Common myeloid progenitor, CD34-positive (primary cell): ENCODE data around the gene PMIS2.

ENCODE experiments used
- CTCF ChIA-PET: fragments of 350-600 bp; sonication (Branson Sonifier 250); formaldehyde crosslinking; loops from one replicate; lab custom pipeline; 2021; ENCODE audit warnings: antibody characterized with exemption; lab: Charles Lee
- POLR2A ChIA-PET: fragments of 350-600 bp; sonication (Branson Sonifier 250); formaldehyde crosslinking; loops from one replicate; lab custom pipeline; 2021; ENCODE audit warnings: antibody characterized with exemption; lab: Charles Lee
- DNase-seq, 3 donors: peaks; one replicate each; pipeline versions ENCODE4 v3.0.0 to v3.0.0-alpha.2; 2013
- H3K27ac ChIP-seq, 2 experiments: 1 replicate in 1 of 2; 2 replicates in 1 of 2; pipeline ENCODE4 v1.7.0; 2013; ENCODE audit warnings: inconsistent platforms in 2 of 2, low read length in 2 of 2, mild to moderate bottlenecking in 2 of 2, low read depth in 1 of 2, moderate library complexity in 1 of 2; ENCODE audit not compliant: severe bottlenecking in 2 of 2, insufficient read depth in 1 of 2, poor library complexity in 1 of 2
- H3K27me3 ChIP-seq, 5 experiments: replicated peaks in 2 of 5; 1 replicate in 3 of 5; 2 replicates in 2 of 5; pipeline versions ENCODE4 v1.6.1 to v1.7.0; 2013; ENCODE audit warnings: low read length in 4 of 5, mild to moderate bottlenecking in 2 of 5, moderate library complexity in 2 of 5, inconsistent platforms in 1 of 5; ENCODE audit not compliant: insufficient read depth in 5 of 5, control insufficient read depth in 4 of 5
- H3K36me3 ChIP-seq, 4 experiments: 1 replicate in 2 of 4; 2 replicates in 2 of 4; pipeline versions ENCODE4 v1.6.1 to v1.7.0; 2013; ENCODE audit warnings: low read length in 3 of 4, control low read depth in 1 of 4, mild to moderate bottlenecking in 1 of 4; ENCODE audit not compliant: control insufficient read depth in 4 of 4, insufficient read depth in 4 of 4
- H3K4me1 ChIP-seq, 4 experiments: 1 replicate in 3 of 4; 2 replicates in 1 of 4; pipeline versions ENCODE4 v1.6.1 to v1.7.1; 2013; ENCODE audit warnings: low read length in 3 of 4, mild to moderate bottlenecking in 3 of 4, control low read depth in 1 of 4, inconsistent platforms in 1 of 4, moderate library complexity in 1 of 4; ENCODE audit not compliant: control insufficient read depth in 4 of 4, insufficient read depth in 4 of 4; ENCODE audit errors: control extremely low read depth in 1 of 4
- H3K4me3 ChIP-seq, 7 experiments: 1 replicate in 4 of 7; 2 replicates in 3 of 7; pipeline versions ENCODE4 v1.5.1 to v1.7.0; 2013; ENCODE audit warnings: mild to moderate bottlenecking in 7 of 7, low read length in 6 of 7, moderate library complexity in 6 of 7, inconsistent platforms in 2 of 7, low read depth in 2 of 7, control low read depth in 1 of 7; ENCODE audit not compliant: insufficient read depth in 4 of 7, control insufficient read depth in 1 of 7; ENCODE audit errors: extremely low read depth in 1 of 7
- H3K9me3 ChIP-seq, 5 experiments: 1 replicate in 4 of 5; 2 replicates in 1 of 5; pipeline versions ENCODE4 v1.6.1 to v1.7.1; 2013; ENCODE audit warnings: low read length in 4 of 5, mild to moderate bottlenecking in 2 of 5, inconsistent platforms in 1 of 5, low read depth in 1 of 5, moderate library complexity in 1 of 5; ENCODE audit not compliant: control insufficient read depth in 4 of 5, insufficient read depth in 2 of 5; ENCODE audit errors: control extremely low read depth in 1 of 5
- WGBS: methylation state at CpG from one replicate; pipeline ENCODE4 v1.1.5; 2013; ENCODE audit not compliant: insufficient coverage; 5-methylcytosine and 5-hydroxymethylcytosine counted together

The PMIS2 gene

GRCh38 chr19:35560677-35561076 is 25.3 kb upstream of the PMIS2 start:
- DNase-seq, result no peak
- ChIA-PET POLR2A (no interaction called here), CTCF (no interaction called here)
- H3K4me1 ChIP-seq, result peaks cover 0 to 14% (median 9%) of the 10 kb centered on the region in 4 experiments
- H3K27me3 ChIP-seq, result peaks cover 0 to 66% (median 25%) of the 10 kb centered on the region in 5 experiments
- H3K4me3 ChIP-seq, result no peak overlapping the region
- 75% methylated on average over 6 of the region's 6 CpGs for WGBS
- no peaks in the 10 kb centered on the region for H3K9me3 ChIP-seq
- H3K27ac ChIP-seq, result no peak overlapping the region
- H3K36me3 ChIP-seq, result no peaks in the 10 kb centered on the region

GRCh38 chr19:35561436-35561835 is 24.5 kb upstream of the PMIS2 start:
- H3K27me3 ChIP-seq, result peaks cover 0 to 66% (median 22%) of the 10 kb centered on the region in 5 experiments
- H3K4me1 ChIP-seq, result peaks cover 0 to 14% (median 9%) of the 10 kb centered on the region in 4 experiments
- no peak overlapping the region for H3K4me3 ChIP-seq
- CTCF ChIA-PET, result no interaction called here
- no peaks in the 10 kb centered on the region for H3K9me3 ChIP-seq
- no peak overlapping the region for H3K27ac ChIP-seq
- 92% methylated on average over 6 of the region's 6 CpGs for WGBS
- no peak for DNase-seq
- no peaks in the 10 kb centered on the region for H3K36me3 ChIP-seq
- POLR2A ChIA-PET, result no interaction called here

- DNase-seq, result no peak
- H3K36me3 ChIP-seq, result no peaks in the 10 kb centered on the region
- ChIA-PET CTCF (interaction anchor here (4.6 kb wide), 1 partner anchor 13 kb away, joined by 19 read pairs; no protein-coding TSS in a partner anchor), POLR2A (interaction anchor here (0.6 kb wide), 1 partner anchor 308 kb away, joined by 4 read pairs; no protein-coding TSS in a partner anchor)
- H3K27ac ChIP-seq, result no peak overlapping the region
- H3K27me3 ChIP-seq, result peaks cover 0 to 58% (median 18%) of the 10 kb centered on the region in 5 experiments
- WGBS, result 66% methylated on average over 17 of the region's 17 CpGs
- peaks cover 0 to 12% (median 8%) of the 10 kb centered on the region in 4 experiments for H3K4me1 ChIP-seq
- H3K9me3 ChIP-seq, result no peaks in the 10 kb centered on the region
- no peak overlapping the region for H3K4me3 ChIP-seq
Observed at GRCh38 chr19:35562336-35562735, 23.6 kb upstream of the PMIS2 start.

- 79% methylated on average over 2 of the region's 2 CpGs for WGBS
- H3K27ac ChIP-seq, result no peak overlapping the region
- H3K36me3 ChIP-seq, result no peaks in the 10 kb centered on the region
- H3K4me3 ChIP-seq, result no peak overlapping the region
- CTCF ChIA-PET, result interaction anchor here (0.6 to 4.6 kb wide), 2 partner anchors 14 to 435 kb away, joined by 3 to 19 read pairs; no protein-coding TSS in a partner anchor
- H3K4me1 ChIP-seq, result peaks cover 0 to 9% (median 6%) of the 10 kb centered on the region in 4 experiments
- POLR2A ChIA-PET, result interaction anchor here (0.6 kb wide), 1 partner anchor 307 kb away, joined by 4 read pairs; no protein-coding TSS in a partner anchor
- H3K27me3 ChIP-seq, result peaks cover 0 to 55% (median 18%) of the 10 kb centered on the region in 5 experiments
- no peak for DNase-seq
- H3K9me3 ChIP-seq, result no peaks in the 10 kb centered on the region
Observed at GRCh38 chr19:35562776-35563175, 23.2 kb upstream of the PMIS2 start.

- Histone ChIP-seq H3K27me3 (peaks cover 0 to 50% (median 16%) of the 10 kb centered on the region in 5 experiments), H3K27ac (no peak within 1 kb of the TSS), H3K4me1 (peaks cover 0 to 3% (median 1%) of the 10 kb centered on the region in 4 experiments), H3K4me3 (no peak within 1 kb of the TSS), H3K36me3 (no peaks in the 10 kb centered on the region), H3K9me3 (no peaks in the 10 kb centered on the region)
- WGBS, result 79% methylated on average over 7 of the region's 15 CpGs
- ChIA-PET CTCF (interaction anchor here (0.6 to 4.6 kb wide), 2 partner anchors 14 to 435 kb away, joined by 3 to 19 read pairs; no protein-coding TSS in a partner anchor), POLR2A (no interaction called here)
- DNase-seq, result no peak
Observed at GRCh38 chr19:35563207-35563829, 22.7 kb upstream of the PMIS2 start, which contains the start of gene ATP4A. ATP4A (minus strand) TSS chr19:35563658; CDS start chr19:35563629, 29 bp downstream.

GRCh38 chr19:35565016-35565856 is 20.7 kb upstream of the PMIS2 start:
- ChIA-PET CTCF (interaction anchor here (0.9 to 4.6 kb wide), 2 partner anchors 16 to 25 kb away, joined by 3 to 19 read pairs; no protein-coding TSS in a partner anchor), POLR2A (no interaction called here)
- Histone ChIP-seq H3K4me3 (no peak overlapping the region), H3K27ac (no peak overlapping the region), H3K9me3 (no peaks in the 10 kb centered on the region), H3K36me3 (no peaks in the 10 kb centered on the region), H3K27me3 (peaks cover 0 to 33% (median 6%) of the 10 kb centered on the region in 5 experiments), H3K4me1 (no peaks in the 10 kb centered on the region)
- DNase-seq, result no peak
- 93% methylated on average over 9 of the region's 12 CpGs for WGBS
